Nephron progenitor cell (in vitro differentiated cells): ENCODE results near the gene PLEKHM3.
A peak's percentile ranks its signal among the peaks of the same experiment; 100 is the strongest.

Experiments used
- DNase-seq: peaks from one replicate; pipeline ENCODE4 v3.0.0; 2021
- H3K27ac Mint-ChIP-seq: 2 replicates; pipeline ENCODE4 v1.8.0; 2021; ENCODE audit warnings: mild to moderate bottlenecking, moderate library complexity, mixed read lengths
- H3K27me3 Mint-ChIP-seq: 2 replicates; pipeline ENCODE4 v1.8.0; 2021; ENCODE audit warnings: mild to moderate bottlenecking, low read depth, mixed read lengths; ENCODE audit not compliant: poor library complexity
- H3K36me3 Mint-ChIP-seq: 2 replicates; pipeline ENCODE4 v1.8.0; 2021; ENCODE audit warnings: low read depth, mixed read lengths
- H3K4me1 Mint-ChIP-seq: 2 replicates; pipeline ENCODE4 v1.8.0; 2021; ENCODE audit warnings: mixed read lengths
- H3K4me3 Mint-ChIP-seq: 2 replicates; pipeline ENCODE4 v1.8.0; 2021; ENCODE audit warnings: mild to moderate bottlenecking, moderate library complexity, mixed read lengths
- H3K9me3 Mint-ChIP-seq: 2 replicates; pipeline ENCODE4 v1.8.0; 2021; ENCODE audit warnings: mild to moderate bottlenecking, moderate library complexity, mixed read lengths
- CTCF ChIP-seq: fragments of 200-600 bp; sonication (generic); IDR thresholded peaks from 2 replicates; pipeline ENCODE4 v1.5.0; 2021; ENCODE audit warnings: antibody characterized with exemption

PLEKHM3 gene

DNA sequence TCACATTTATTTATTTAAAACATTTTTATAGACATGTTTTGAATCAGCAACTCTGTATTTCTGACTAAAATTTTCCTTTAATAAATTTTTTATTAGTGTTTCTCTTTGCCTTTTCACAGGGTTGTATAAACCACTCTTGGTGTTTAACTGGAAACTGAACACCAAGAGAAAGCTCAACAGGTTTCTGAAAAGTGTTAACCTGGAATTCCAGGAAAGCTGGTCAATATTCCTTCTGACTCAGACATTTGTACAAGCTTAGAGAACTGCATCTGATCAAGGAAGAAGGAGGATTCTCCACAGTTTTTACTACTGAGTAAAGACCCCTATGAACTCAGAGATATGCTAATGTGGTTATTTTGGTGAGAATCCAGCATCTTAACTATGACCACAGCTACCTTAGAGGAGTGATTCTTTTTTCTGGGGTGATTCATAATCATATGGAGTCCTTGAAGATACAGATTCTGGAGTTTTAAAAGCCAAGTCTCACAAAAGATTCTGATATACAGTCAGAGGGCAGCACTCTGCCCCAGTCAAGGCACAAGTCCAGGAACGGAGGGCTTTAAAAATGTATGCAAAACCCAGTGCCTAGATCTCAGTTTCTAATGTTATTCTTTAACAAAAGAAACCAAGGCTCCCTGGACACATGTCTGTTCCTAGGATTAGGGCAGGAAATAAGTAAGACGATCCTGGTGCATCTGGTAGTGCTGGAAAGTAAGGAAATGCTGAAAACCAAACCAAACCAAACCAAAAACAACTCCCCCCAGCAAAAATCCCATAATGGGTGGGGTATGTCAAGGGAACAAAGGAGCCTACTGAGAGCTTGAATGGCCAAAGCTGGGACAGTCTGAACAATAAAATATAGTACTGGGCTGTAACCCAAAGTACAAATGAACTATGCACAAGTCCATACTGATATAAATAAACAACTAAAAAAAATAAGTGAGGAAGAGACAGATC lies 170.6 kb downstream of the PLEKHM3 start:
- Mint-ChIP-seq H3K27me3 (peaks cover 7% of the 10 kb centered on the region), H3K4me3 (no peak overlapping the region), H3K27ac (peak overlapping the region; percentile 80), H3K36me3 (peaks cover 10% of the 10 kb centered on the region), H3K9me3 (no peaks in the 10 kb centered on the region), H3K4me1 (peaks cover 20% of the 10 kb centered on the region)
- DNase-seq: no peak
- TF ChIP-seq CTCF: no peak

DNA sequence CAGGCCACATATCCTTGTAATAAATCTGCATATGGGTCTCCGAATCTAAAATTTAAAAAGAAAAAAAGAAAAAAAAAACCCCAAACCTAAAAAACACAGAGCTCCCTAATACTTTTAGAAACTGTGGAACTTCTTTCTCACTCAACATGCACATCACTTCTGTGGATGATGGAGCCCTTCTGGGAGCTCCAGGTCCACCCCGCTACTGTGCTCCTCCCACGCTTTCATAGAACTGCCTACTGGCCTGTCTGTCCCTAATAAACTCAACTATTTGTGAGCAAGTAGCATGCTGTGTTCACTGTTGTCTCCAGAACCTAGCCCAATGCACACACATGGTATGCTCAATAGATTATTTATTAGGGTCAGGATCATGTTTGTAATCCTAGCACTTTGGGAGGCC lies 172.5 kb downstream of the PLEKHM3 start:
- H3K36me3 Mint-ChIP-seq: peaks cover 10% of the 10 kb centered on the region
- peaks cover 28% of the 10 kb centered on the region for H3K4me1 Mint-ChIP-seq
- no peak for DNase-seq
- no peak for TF ChIP-seq CTCF
- no peaks in the 10 kb centered on the region for H3K9me3 Mint-ChIP-seq
- H3K27ac Mint-ChIP-seq: no peak overlapping the region
- no peak overlapping the region for H3K4me3 Mint-ChIP-seq
- peaks cover 7% of the 10 kb centered on the region for H3K27me3 Mint-ChIP-seq

GRCh38 chr2:207849443-207849842 lies 175.9 kb downstream of the PLEKHM3 start:
- Mint-ChIP-seq H3K27ac (no peak overlapping the region), H3K4me1 (peaks cover 34% of the 10 kb centered on the region), H3K27me3 (peaks cover 4% of the 10 kb centered on the region), H3K36me3 (no peaks in the 10 kb centered on the region), H3K4me3 (no peak overlapping the region), H3K9me3 (no peaks in the 10 kb centered on the region)
- DNase-seq: no peak
- TF ChIP-seq CTCF: no peak

DNA sequence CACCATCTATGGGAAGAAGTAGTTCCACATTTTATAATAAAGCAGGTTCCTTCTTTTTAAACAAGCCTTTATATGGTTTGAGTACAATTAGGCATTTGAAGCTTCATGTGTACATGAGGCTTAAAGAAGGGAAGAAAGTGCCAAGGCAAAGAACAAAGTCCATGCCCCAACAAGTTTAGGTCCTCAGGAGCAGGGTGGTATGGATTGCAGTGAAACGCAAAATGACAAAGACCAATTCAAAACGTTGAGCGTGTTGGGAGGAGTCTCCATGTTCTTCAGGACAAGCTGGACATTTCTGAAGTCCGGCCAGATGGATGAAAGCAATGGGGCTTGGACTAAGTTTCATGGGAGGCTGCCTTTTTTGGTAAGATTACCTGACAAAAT lies 176.8 kb downstream of the PLEKHM3 start:
- Mint-ChIP-seq H3K27ac (peak overlapping the region; percentile 24), H3K4me1 (peaks cover 34% of the 10 kb centered on the region), H3K27me3 (peaks cover 4% of the 10 kb centered on the region), H3K4me3 (no peak overlapping the region), H3K9me3 (no peaks in the 10 kb centered on the region), H3K36me3 (no peaks in the 10 kb centered on the region)
- DNase-seq: no peak
- no peak for TF ChIP-seq CTCF

GRCh38 chr2:207847807-207848544 lies 177.4 kb downstream of the PLEKHM3 start:
- peaks cover 34% of the 10 kb centered on the region for H3K4me1 Mint-ChIP-seq

More at GRCh38 chr2:207847807-207848544, 177.4 kb downstream of the PLEKHM3 start:
- Mint-ChIP-seq H3K9me3 (no peaks in the 10 kb centered on the region), H3K36me3 (no peaks in the 10 kb centered on the region), H3K4me3 (no peak overlapping the region), H3K27ac (peak overlapping the region; percentile 96), H3K27me3 (peaks cover 4% of the 10 kb centered on the region)
- DNase-seq: no peak
- no peak for TF ChIP-seq CTCF
